Measurements from ENCODE around the gene MITF.

The MITF gene

DNA sequence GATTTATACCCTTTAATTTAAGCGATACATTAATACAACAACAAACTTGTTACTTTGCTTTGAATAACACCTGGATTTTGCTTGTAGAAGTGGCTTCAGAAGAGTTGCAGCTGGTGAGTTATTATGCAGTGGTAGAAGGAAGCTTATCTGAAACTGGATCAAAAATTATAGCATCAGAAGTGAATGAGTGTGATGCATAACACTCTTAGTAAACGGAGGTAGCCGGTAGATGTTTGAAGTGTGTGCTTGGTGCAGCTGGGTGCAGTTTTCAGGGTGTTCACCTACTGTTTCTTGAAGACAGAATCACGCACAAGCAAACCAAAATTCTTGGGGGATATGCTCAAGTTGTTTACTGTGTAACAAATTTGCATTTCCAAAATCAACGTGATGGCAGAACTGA, 103.1 kb downstream of the MITF start:
- DNase-seq, result no peak

- no peak for DNase-seq
These were observed 103.5 kb downstream of the MITF start for GRCh38 chr3:69842789-69843188.

GRCh38 chr3:69844706-69845105, 105.4 kb downstream of the MITF start:
- no peak for DNase-seq

DNA sequence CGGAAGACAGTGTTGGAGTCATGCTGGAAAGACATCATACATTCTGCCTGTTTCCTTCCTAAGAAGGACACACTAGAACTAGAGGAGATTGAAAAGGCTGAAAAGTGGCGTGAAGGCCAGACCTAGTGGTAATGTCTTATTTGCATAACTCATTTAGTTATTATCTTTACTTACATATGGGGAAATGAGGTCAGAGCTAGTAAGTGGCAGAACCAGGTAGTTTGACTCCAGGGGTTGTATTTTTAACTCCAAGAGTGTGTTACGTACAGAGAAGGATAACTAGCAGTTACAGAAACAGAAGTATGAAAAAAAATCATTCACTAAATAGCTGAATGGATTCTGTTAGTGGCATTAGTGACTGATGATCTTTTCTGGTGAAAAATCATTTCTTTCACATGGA, 108.0 kb downstream of the MITF start:
- DNase-seq, result no peak

- no peak for DNase-seq
These were observed 108.8 kb downstream of the MITF start for GRCh38 chr3:69848113-69848512.

GRCh38 chr3:69850849-69851248, 111.6 kb downstream of the MITF start:
- DNase-seq, result no peak

- no peak for DNase-seq
These were observed 113.8 kb downstream of the MITF start for GRCh38 chr3:69853027-69853426.

GRCh38 chr3:69855436-69856162, 116.3 kb downstream of the MITF start:
- DNase-seq, result no peak

DNA sequence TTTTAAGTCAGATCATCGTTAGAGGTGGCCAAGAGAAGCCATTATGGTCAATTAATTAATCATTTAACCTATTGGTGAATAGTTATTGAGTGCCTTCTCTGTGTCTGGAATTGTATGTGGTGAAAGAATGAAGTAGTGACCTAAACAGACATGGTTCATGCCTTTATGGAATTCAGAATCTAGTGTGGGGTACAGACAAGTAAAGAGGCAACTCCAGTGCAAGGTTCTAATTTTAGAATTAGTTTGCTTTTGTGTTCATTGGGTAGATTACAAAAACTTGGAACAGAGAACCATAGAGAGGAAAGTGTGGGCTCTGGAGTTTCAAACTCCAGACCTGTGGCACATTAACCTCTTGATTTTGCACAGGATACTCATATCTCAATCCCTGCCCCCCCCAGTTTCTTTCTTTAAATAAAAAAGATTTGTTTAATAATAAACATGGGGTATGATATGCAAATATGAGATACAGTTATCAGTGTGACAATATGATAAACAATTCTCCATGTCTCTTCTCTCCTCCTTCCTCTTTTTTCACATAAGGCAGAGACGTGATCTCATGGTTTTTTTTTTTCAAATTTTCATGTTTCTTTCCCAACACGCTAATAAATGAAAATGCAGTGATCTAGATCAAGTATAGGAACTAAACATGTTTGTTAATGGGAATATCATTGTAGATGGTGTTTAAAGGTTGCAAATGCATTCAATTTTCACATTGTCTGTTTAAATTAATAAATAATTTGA, 117.9 kb downstream of the MITF start:
- no peak for DNase-seq

GRCh38 chr3:69861556-69861955, 122.3 kb downstream of the MITF start:
- DNase-seq, result no peak

- DNase-seq, result no peak
These were observed 124.9 kb downstream of the MITF start for GRCh38 chr3:69864141-69864540.

- no peak for DNase-seq
These were observed 125.5 kb downstream of the MITF start for GRCh38 chr3:69864766-69865165.

DNA sequence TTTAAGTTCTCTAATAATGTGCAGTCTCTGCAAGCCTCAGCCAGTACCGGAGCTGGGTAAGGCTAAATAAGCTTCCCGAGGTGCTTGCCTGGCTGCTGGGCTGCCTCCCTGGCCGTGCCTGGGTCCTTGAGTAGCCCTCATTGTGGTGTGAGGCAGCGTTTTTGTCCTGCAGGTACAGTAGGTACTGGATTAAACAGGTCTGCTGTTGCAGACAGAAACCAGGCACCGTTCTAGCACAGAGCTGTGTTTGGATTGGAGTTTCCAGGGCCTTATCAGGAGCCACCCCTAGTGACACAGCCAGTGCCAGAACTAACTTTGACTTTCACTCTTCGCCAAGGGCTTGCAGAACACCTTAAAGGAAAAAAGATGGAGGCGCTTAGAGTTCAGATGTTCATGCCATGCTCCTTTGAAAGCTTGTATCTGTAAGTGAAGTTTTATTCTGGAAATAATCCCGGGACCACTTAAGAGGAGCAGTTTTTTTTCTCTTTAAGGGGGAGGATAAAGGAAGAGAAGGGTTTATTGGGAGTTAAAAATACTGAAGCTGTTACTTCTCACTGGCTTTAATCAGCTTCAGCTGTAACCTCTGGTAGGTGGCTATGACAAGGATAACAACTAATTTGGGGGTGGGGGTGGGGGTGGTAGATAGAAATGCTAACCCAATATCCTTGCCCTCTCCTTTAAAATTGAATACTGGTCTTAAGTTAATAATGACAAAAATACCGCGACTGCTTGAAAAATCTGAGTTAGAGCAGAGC, 126.8 kb downstream of the MITF start:
- no peak for DNase-seq

DNA sequence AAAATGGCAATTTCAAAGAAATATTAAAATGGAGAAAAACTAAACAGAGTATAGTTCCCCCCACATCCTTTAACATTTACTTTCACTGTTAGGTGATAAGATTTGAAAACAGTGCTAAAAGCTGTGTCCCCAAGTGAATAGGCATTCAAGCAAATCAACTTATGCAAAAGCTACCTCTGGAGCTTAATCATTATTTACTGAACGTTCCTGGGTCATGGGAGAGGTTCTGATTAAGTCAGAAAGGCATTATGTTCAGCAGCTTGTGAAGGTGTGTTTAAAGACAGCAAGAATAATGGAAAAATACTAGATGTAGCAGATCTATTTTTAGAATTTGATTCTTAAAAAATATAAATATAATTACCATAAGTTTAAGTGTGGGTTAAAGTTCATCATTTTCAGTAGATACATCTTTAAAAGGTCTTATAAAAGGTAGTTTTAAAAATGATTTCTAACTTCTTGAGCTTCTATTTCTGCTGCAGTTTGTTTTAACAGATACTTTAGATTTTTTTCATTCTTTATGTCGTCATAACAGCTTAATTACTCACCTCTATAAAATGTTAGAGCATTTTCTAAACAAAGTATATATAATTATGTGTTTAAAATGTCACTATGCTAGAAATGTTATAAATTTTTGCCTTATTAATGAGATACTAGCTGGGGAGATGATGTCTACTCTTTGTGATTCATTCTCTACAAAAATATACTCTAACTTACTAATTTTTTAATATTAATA, 127.9 kb downstream of the MITF start:
- no peak for DNase-seq

DNA sequence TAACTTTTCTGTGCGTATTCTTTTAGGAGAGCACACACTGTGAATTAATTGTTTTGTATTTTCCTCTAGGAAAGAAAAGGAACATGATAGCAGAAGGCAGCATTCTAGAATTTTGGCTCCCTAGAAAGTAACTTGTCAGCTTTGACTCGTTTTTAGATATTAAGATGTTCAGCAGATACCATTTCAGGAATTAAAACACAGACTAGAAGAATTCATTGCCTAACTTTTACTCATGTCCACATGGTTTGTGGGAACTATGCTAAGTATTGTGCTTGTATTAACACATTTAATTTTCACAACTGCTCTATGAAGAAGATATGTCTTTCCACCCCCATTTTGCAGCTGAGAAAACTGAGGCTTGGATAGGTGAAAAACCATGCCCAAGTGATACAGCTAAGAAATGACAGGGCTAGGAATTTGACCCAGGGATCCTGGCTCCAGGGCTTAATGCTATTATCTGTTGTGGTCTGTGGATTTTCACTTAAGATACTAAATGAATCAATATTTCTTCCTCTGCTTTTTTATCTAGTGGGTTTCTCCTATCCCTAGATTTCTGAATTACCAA, 128.8 kb downstream of the MITF start:
- DNase-seq, result no peak

GRCh38 chr3:69868841-69869420, 129.7 kb downstream of the MITF start:
- no peak for DNase-seq

GRCh38 chr3:69869643-69870042, 130.4 kb downstream of the MITF start:
- no peak for DNase-seq

GRCh38 chr3:69871251-69871650, 132.0 kb downstream of the MITF start:
- no peak for DNase-seq

GRCh38 chr3:69871868-69872267, 132.6 kb downstream of the MITF start:
- no peak for DNase-seq

GRCh38 chr3:69872783-69873378, 133.6 kb downstream of the MITF start:
- DNase-seq, result no peak

DNA sequence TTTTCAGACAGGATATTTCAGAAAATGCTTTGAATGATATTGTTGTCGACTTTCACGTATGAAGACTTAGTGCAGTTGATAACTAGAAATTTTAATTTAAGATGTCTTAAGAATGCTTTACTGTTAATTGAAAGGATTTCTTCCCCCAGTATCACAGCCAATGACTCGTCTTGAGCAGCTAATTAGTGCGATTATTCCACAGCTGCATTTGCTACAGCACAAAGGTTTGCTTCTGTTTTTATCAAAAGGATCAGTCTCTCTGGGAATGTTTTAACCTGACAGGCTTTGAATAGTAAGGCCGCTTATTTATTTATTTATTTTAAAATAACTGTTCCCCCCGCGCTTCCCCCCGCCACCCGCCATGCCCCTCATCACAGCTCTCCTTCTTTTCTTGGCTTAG, 136.8 kb downstream of the MITF start:
- no peak for DNase-seq

- DNase-seq, result no peak
These were observed 139.0 kb downstream of the MITF start for GRCh38 chr3:69878254-69878653.

Measured in CD4-positive, alpha-beta T cell treated with Interferon alpha-2 for 1 hour (primary cell).